KOPT-K1 (cell line): Measurements from ENCODE around the gene SERPINE2.

ENCODE experiments used
- H3K27ac ChIP-seq: fragments of 200-600 bp; sonication (generic); 2 replicates; pipeline ENCODE4 v1.5.1; 2016; ENCODE audit warnings: antibody characterized with exemption, mild to moderate bottlenecking, low read depth, low read length; ENCODE audit not compliant: poor library complexity, severe bottlenecking
- H3K36me3 ChIP-seq: fragments of 200-600 bp; sonication (generic); 2 replicates; pipeline ENCODE4 v1.5.1; 2017; ENCODE audit warnings: antibody characterized with exemption, mild to moderate bottlenecking, low read length, moderate library complexity; ENCODE audit not compliant: insufficient read depth
- H3K9me3 ChIP-seq: fragments of 200-600 bp; sonication (generic); 2 replicates; pipeline ENCODE4 v1.5.1; 2017; ENCODE audit warnings: antibody characterized with exemption, low read length, mild to moderate bottlenecking; ENCODE audit not compliant: insufficient read depth, poor library complexity, severe bottlenecking

Gene SERPINE2

GRCh38 chr2:224060783-224061482 is 21.8 kb upstream of the SERPINE2 start:
- Histone ChIP-seq H3K27ac (no peak overlapping the region), H3K36me3 (no peaks in the 10 kb centered on the region), H3K9me3 (no peaks in the 10 kb centered on the region)

DNA sequence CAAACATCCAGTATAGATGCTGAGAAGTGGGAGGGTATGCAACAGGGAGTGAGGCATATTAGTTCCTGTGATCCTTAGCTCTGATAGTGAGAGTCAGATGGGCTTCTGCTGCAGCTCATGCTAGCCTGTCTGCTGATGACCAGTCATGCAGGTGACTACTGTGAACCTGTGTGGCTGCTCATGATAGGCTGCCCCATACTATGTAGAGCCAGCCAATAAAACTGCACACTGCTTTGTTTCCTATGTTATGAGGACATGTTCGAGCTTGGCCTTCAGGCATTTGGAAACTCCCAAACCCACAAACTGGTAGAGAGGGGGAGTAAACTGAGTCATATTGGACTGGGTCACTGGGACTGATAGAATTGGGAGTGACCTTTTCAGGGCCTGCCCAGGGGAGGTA is 20.1 kb upstream of the SERPINE2 start:
- Histone ChIP-seq H3K9me3 (no peaks in the 10 kb centered on the region), H3K36me3 (no peaks in the 10 kb centered on the region), H3K27ac (no peak overlapping the region)

- no peaks in the 10 kb centered on the region for H3K36me3 ChIP-seq
- H3K9me3 ChIP-seq = no peaks in the 10 kb centered on the region
- H3K27ac ChIP-seq = no peak overlapping the region
Measured at GRCh38 chr2:224058048-224058775, 19.1 kb upstream of the SERPINE2 start.

GRCh38 chr2:224056889-224057288 is 17.8 kb upstream of the SERPINE2 start:
- Histone ChIP-seq H3K27ac (no peak overlapping the region), H3K36me3 (no peaks in the 10 kb centered on the region), H3K9me3 (no peaks in the 10 kb centered on the region)

- Histone ChIP-seq H3K36me3 (no peaks in the 10 kb centered on the region), H3K27ac (no peak overlapping the region), H3K9me3 (no peaks in the 10 kb centered on the region)
Measured at GRCh38 chr2:224055101-224055500, 16.0 kb upstream of the SERPINE2 start.

GRCh38 chr2:224046752-224047151 is 7.7 kb upstream of the SERPINE2 start:
- Histone ChIP-seq H3K9me3 (no peaks in the 10 kb centered on the region), H3K36me3 (no peaks in the 10 kb centered on the region)

GRCh38 chr2:224042191-224042696 is 3.2 kb upstream of the SERPINE2 start:
- Histone ChIP-seq H3K36me3 (no peaks in the 10 kb centered on the region), H3K27ac (no peak overlapping the region), H3K9me3 (no peaks in the 10 kb centered on the region)

More at GRCh38 chr2:224046752-224047151, 7.7 kb upstream of the SERPINE2 start:
- no peak overlapping the region for H3K27ac ChIP-seq

DNA sequence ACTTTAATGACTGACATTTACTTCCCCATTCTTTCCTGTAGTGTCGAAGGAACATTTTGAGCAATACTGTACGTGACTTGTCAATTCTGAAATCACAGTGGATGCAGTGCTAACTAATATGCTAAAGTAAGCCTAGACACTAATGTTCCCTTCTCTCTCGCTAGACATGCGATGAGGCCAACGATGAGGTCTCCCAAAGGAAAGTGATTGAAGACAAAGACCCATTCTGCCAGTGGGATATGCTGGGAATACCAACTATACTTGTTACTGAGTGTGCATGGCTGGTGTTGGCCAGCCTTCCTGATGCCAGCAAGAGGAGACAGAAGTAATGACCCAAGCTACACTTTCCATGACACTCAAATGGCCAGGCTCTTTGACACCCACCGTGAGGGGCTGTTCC is 2.5 kb upstream of the SERPINE2 start:
- Histone ChIP-seq H3K9me3 (no peaks in the 10 kb centered on the region), H3K36me3 (no peaks in the 10 kb centered on the region), H3K27ac (no peak overlapping the region)

DNA sequence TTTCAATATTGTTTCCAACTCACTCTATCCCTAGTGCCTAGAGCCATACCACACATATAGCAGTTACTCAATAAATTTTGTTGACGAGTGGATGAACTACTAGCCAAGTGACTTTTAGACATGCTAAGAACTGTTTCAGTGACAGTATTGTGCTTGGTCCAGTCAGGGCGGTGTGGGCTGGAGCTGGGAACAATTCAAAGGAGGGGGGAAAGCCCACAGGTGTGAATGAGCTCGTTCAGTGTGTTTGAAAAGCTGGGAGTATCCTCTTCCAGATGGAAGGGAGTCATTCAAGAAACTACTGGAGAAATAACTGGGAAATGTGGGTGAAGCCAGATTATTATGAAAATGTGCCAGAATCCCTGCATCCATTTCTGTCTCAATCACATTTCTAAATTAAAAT is 1.7 kb upstream of the SERPINE2 start:
- no peak overlapping the region for H3K27ac ChIP-seq
- no peaks in the 10 kb centered on the region for H3K9me3 ChIP-seq
- H3K36me3 ChIP-seq = no peaks in the 10 kb centered on the region

DNA sequence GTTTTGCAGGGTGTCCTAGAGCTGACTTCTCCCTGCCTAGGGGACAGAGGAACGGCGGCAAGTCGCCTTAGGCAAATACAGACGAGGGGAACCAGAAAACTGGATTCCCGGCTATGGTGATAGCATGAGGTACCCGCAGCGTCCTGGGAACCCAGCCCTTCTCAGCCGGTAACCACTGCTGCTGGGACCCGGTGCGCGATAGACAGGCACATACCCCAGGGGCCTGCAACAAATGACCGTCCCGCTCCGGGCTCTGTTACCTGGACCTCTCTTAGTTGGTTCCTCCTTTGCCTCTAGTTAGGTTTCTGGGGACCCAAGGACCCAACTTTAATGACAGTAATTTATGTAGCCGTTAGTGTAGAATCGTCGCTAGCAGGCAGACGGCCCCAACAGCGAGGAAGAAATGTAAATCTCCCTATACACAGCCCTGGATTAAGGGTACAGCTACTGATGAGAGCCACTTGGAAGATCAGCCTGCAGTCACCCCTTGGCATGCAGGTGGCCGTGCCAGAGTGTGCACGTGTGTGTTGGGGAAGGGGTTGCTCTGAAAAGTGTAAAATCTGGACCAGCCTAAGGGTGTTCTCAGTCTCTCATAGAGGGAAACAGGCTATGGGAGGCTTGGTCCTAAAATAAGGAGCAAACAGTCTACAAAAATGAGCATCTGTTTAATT is 819 bp upstream of the SERPINE2 start:
- no peaks in the 10 kb centered on the region for H3K36me3 ChIP-seq
- H3K9me3 ChIP-seq = no peaks in the 10 kb centered on the region
- H3K27ac ChIP-seq = no peak overlapping the region

GRCh38 chr2:224038830-224039079 is 331 bp downstream of the SERPINE2 start:
- H3K9me3 ChIP-seq = no peaks in the 10 kb centered on the region
- H3K27ac ChIP-seq = no peak overlapping the region
- H3K36me3 ChIP-seq = no peaks in the 10 kb centered on the region

GRCh38 chr2:224038049-224038829 is 847 bp downstream of the SERPINE2 start:
- H3K36me3 ChIP-seq = no peaks in the 10 kb centered on the region
- H3K9me3 ChIP-seq = no peaks in the 10 kb centered on the region
- H3K27ac ChIP-seq = no peak overlapping the region

DNA sequence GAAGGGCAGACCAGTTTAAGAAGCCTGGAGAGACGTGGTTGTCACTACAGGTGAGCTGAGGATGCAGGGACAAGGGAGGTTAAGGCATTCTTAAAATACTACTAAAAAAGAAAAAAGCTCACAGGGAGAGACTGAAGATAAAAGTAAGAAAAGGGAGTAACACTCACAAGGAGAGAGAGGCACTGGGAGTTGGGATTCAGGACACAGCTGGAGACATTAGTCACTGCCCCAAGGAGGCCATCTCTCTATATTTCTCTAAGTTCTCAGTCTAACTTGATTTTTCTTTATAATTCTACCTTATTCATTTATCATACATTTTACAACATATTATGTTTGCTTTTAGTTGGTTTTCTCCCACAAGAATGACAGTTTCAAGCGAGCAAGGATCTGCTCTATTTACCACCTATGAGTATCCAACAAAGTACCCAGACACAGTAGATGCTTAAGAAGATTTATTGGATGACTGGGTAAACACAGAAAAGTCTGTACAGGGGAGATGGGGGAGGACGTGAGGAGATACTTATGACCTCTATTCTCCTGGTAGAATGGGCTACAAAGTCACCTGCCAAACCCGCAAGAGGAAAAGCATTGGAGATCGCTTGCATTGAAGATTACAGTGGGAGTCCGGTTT is 2.2 kb downstream of the SERPINE2 start:
- no peaks in the 10 kb centered on the region for H3K9me3 ChIP-seq
- no peaks in the 10 kb centered on the region for H3K36me3 ChIP-seq
- no peak overlapping the region for H3K27ac ChIP-seq

DNA sequence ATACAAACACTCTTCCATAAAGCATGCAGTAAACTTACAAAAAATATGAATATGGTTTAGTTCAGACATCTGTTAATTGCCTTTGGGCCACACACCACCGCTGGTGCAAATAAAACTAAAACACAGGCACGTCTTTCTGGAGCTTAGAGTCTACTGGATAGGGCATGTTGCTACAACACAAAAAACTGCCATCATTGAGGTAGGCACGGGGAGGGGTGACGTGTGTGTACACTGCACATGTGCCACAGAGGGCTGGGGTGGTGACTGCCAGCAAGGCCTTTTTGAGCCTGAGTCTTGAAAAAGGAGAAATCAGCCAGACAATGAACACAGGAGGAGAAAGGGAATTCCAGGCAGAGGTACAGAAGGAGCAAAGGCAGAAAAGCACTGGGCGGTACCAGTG is 5.1 kb downstream of the SERPINE2 start:
- Histone ChIP-seq H3K36me3 (no peaks in the 10 kb centered on the region), H3K9me3 (no peaks in the 10 kb centered on the region), H3K27ac (no peak overlapping the region)

DNA sequence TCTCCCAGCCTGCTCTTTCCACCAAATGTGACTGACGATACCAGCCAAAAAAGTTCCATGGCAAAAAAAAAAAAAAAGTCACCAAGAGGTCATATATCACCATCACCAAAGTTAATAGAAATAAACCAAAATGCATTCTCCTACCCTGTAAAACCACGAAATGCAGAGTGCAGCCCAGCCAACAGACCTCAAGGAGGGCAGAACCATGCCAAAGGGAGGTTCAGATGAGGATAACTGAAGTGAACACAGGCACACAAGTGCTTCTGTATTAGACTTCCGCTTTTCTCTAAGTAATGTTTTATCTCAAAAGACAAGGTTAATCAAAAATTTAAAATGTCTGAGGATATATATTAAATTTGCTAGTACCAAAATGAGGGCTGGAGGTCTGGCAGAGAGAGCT is 5.5 kb downstream of the SERPINE2 start:
- Histone ChIP-seq H3K9me3 (no peaks in the 10 kb centered on the region), H3K36me3 (no peaks in the 10 kb centered on the region), H3K27ac (no peak overlapping the region)
